Prostate gland (tissue), 2 donors: ENCODE measurements around the gene RNF144A.

Experiments used
- CTCF ChIP-seq, 4 experiments: fragments of 200-600 bp in 2 of 4; fragments of 450-650 bp in 2 of 4; sonication (generic) in 2 of 4; IDR thresholded peaks; 1 replicate in 3 of 4; 2 replicates in 1 of 4; pipeline ENCODE4 v1.5.1; 2016 to 2019; ENCODE audit warnings: antibody characterized with exemption in 4 of 4, mild to moderate bottlenecking in 2 of 4, moderate library complexity in 2 of 4
- POLR2A ChIP-seq: fragments of 450-650 bp; IDR thresholded peaks from one replicate; pipeline ENCODE4 v1.6.1; 2016; ENCODE audit warnings: antibody characterized with exemption, mild to moderate bottlenecking
- POLR2AphosphoS5 ChIP-seq: sonication (generic); formaldehyde crosslinking; IDR thresholded peaks from one replicate; pipeline ENCODE4 v1.6.1; 2017; ENCODE audit warnings: antibody characterized with exemption

- TF ChIP-seq CTCF (IDR thresholded peaks at IDR 0.05), result no peak
- no peak for TF ChIP-seq POLR2A
- no peak for TF ChIP-seq POLR2AphosphoS5
Observed at GRCh38 chr2:6999211-6999877, 82.1 kb downstream of the RNF144A start.
